ENCODE data around the gene KIAA0513.
"Not testable (repeated sequence)": the region's sequence is repeated elsewhere in the genome, so short reads cannot be mapped to it uniquely, and the experiment has no call there.

The KIAA0513 gene

GRCh38 chr16:85031451-85031850 is 3.9 kb downstream of the KIAA0513 start:
- Mint-ChIP-seq H3K36me3 (ENCODE audit: low read depth) (peaks cover 13% of the 10 kb centered on the region), H3K27me3 (no peaks in the 10 kb centered on the region), H3K27ac (no peak overlapping the region), H3K9me3 (no peaks in the 10 kb centered on the region), H3K4me3 (no peak overlapping the region), H3K4me1 (ENCODE audit: low read depth) (peaks cover 45% of the 10 kb centered on the region)
- DNase-seq, result no peak

GRCh38 chr16:85032187-85032586 is 4.6 kb downstream of the KIAA0513 start:
- H3K4me3 Mint-ChIP-seq, H3K27me3 Mint-ChIP-seq, H3K9me3 Mint-ChIP-seq, DNase-seq: not testable (repeated sequence)
- peaks cover 46% of the 10 kb centered on the region for H3K4me1 Mint-ChIP-seq (ENCODE audit: low read depth)
- peak overlapping the region; percentile 34 for H3K27ac Mint-ChIP-seq
- H3K36me3 Mint-ChIP-seq (ENCODE audit: low read depth), result peaks cover 18% of the 10 kb centered on the region

- Mint-ChIP-seq H3K27me3 (no peaks in the 10 kb centered on the region), H3K36me3 (ENCODE audit: low read depth) (peaks cover 24% of the 10 kb centered on the region), H3K27ac (no peak overlapping the region), H3K9me3 (no peaks in the 10 kb centered on the region), H3K4me3 (no peak overlapping the region), H3K4me1 (ENCODE audit: low read depth) (peaks cover 43% of the 10 kb centered on the region)
- DNase-seq, result no peak
Observed at GRCh38 chr16:85033171-85033570, 5.6 kb downstream of the KIAA0513 start.

- Mint-ChIP-seq H3K27ac (no peak overlapping the region), H3K9me3 (no peaks in the 10 kb centered on the region), H3K27me3 (no peaks in the 10 kb centered on the region), H3K4me1 (ENCODE audit: low read depth) (peaks cover 27% of the 10 kb centered on the region), H3K36me3 (ENCODE audit: low read depth) (peaks cover 25% of the 10 kb centered on the region), H3K4me3 (no peak overlapping the region)
- no peak for DNase-seq
Observed at GRCh38 chr16:85034591-85035433, 7.2 kb downstream of the KIAA0513 start.

GRCh38 chr16:85036236-85037049 is 8.8 kb downstream of the KIAA0513 start:
- H3K4me3 Mint-ChIP-seq, result no peak overlapping the region
- no peaks in the 10 kb centered on the region for H3K9me3 Mint-ChIP-seq
- DNase-seq, result no peak
- peaks cover 17% of the 10 kb centered on the region for H3K4me1 Mint-ChIP-seq (ENCODE audit: low read depth)
- peaks cover 27% of the 10 kb centered on the region for H3K36me3 Mint-ChIP-seq (ENCODE audit: low read depth)
- no peaks in the 10 kb centered on the region for H3K27me3 Mint-ChIP-seq
- H3K27ac Mint-ChIP-seq, result peak overlapping the region; percentile 45

- no peaks in the 10 kb centered on the region for H3K9me3 Mint-ChIP-seq
- H3K27ac Mint-ChIP-seq, result peak overlapping the region; percentile 1
- H3K4me1 Mint-ChIP-seq (ENCODE audit: low read depth), result peaks cover 13% of the 10 kb centered on the region
- DNase-seq, result no peak
- no peaks in the 10 kb centered on the region for H3K27me3 Mint-ChIP-seq
- H3K36me3 Mint-ChIP-seq (ENCODE audit: low read depth), result peaks cover 23% of the 10 kb centered on the region
- no peak overlapping the region for H3K4me3 Mint-ChIP-seq
Observed at GRCh38 chr16:85037050-85037410, 9.4 kb downstream of the KIAA0513 start.

GRCh38 chr16:85037721-85038120 is 10.1 kb downstream of the KIAA0513 start:
- H3K4me3 Mint-ChIP-seq, result no peak overlapping the region
- H3K27ac Mint-ChIP-seq, result no peak overlapping the region
- H3K27me3 Mint-ChIP-seq, result no peaks in the 10 kb centered on the region
- H3K4me1 Mint-ChIP-seq (ENCODE audit: low read depth), result peaks cover 13% of the 10 kb centered on the region
- H3K9me3 Mint-ChIP-seq, result no peaks in the 10 kb centered on the region
- no peak for DNase-seq
- peaks cover 18% of the 10 kb centered on the region for H3K36me3 Mint-ChIP-seq (ENCODE audit: low read depth)

DNA sequence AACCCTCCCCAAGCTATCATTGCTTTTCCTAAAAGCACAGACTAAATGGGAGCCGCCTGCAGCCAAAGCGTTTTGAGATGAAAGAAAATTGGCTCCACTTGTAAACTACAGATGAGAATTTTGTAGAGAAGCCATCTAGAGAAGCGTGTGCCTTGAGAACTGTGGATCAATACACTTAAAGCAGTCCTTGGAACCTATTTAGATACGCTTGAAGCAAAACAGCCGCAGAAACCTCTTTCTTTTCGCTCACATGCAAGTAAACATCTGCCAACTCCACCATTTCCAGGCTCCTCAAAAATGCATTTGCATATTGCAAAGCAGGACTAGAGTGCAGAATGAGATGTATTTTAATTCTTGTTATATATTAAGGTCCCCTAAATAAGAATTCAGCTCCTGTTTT is 13.1 kb downstream of the KIAA0513 start:
- Mint-ChIP-seq H3K4me3 (no peak overlapping the region), H3K27me3 (no peaks in the 10 kb centered on the region), H3K4me1 (ENCODE audit: low read depth) (peaks cover 15% of the 10 kb centered on the region), H3K9me3 (no peaks in the 10 kb centered on the region), H3K36me3 (ENCODE audit: low read depth) (peaks cover 18% of the 10 kb centered on the region), H3K27ac (no peak overlapping the region)
- no peak for DNase-seq

GRCh38 chr16:85041219-85042166 is 13.9 kb downstream of the KIAA0513 start:
- Mint-ChIP-seq H3K9me3 (no peaks in the 10 kb centered on the region), H3K27me3 (no peaks in the 10 kb centered on the region), H3K36me3 (ENCODE audit: low read depth) (peaks cover 18% of the 10 kb centered on the region), H3K4me3 (no peak overlapping the region), H3K27ac (no peak overlapping the region), H3K4me1 (ENCODE audit: low read depth) (peaks cover 18% of the 10 kb centered on the region)
- no peak for DNase-seq

GRCh38 chr16:85042167-85042526 is 14.6 kb downstream of the KIAA0513 start:
- no peak for DNase-seq
- Mint-ChIP-seq H3K27me3 (no peaks in the 10 kb centered on the region), H3K9me3 (no peaks in the 10 kb centered on the region), H3K27ac (no peak overlapping the region), H3K36me3 (ENCODE audit: low read depth) (peaks cover 14% of the 10 kb centered on the region), H3K4me3 (no peak overlapping the region), H3K4me1 (ENCODE audit: low read depth) (peaks cover 18% of the 10 kb centered on the region)

- Mint-ChIP-seq H3K27me3 (no peaks in the 10 kb centered on the region), H3K36me3 (ENCODE audit: low read depth) (peaks cover 15% of the 10 kb centered on the region), H3K9me3 (no peaks in the 10 kb centered on the region), H3K27ac (no peak overlapping the region), H3K4me1 (ENCODE audit: low read depth) (peaks cover 20% of the 10 kb centered on the region), H3K4me3 (no peak overlapping the region)
- DNase-seq, result no peak
Observed at GRCh38 chr16:85042606-85043005, 15.0 kb downstream of the KIAA0513 start.

DNA sequence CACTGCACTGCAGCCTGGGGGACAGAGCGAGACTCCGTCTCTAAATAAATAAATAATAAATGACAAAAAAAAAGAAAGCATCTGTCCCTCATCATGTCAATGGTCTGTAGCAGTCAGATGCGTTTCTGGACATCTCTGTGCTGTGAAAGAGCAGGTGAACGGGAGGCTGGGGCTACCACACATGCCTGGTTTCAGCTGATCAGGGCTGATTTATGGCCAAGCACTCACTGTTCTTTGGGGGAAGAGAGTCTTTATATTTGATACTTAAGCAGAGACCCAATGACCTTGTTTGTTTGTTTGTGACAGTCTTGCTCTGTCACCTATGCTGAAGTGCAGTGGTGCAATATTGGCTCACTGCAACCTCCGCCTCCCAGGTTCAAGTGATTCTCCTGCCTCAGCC is 17.5 kb downstream of the KIAA0513 start:
- DNase-seq, result no peak
- Mint-ChIP-seq H3K4me3 (no peak overlapping the region), H3K27ac (no peak overlapping the region), H3K36me3 (ENCODE audit: low read depth) (peaks cover 9% of the 10 kb centered on the region), H3K4me1 (ENCODE audit: low read depth) (peaks cover 30% of the 10 kb centered on the region), H3K27me3 (no peaks in the 10 kb centered on the region), H3K9me3 (no peaks in the 10 kb centered on the region)

- no peak overlapping the region for H3K27ac Mint-ChIP-seq
- H3K36me3 Mint-ChIP-seq (ENCODE audit: low read depth), result peaks cover 9% of the 10 kb centered on the region
- H3K4me3 Mint-ChIP-seq, result no peak overlapping the region
- no peaks in the 10 kb centered on the region for H3K9me3 Mint-ChIP-seq
- no peaks in the 10 kb centered on the region for H3K27me3 Mint-ChIP-seq
- peaks cover 35% of the 10 kb centered on the region for H3K4me1 Mint-ChIP-seq (ENCODE audit: low read depth)
- no peak for DNase-seq
Observed at GRCh38 chr16:85045641-85046471, 18.3 kb downstream of the KIAA0513 start.

Measured in activated T-cell treated with anti-CD3 and anti-CD28 coated beads, Interleukin-2, amount 50 U/mL, for 24 hours (primary cell).